Measurements from ENCODE around the gene MRPL27.
"Not testable (repeated sequence)": the region's sequence is repeated elsewhere in the genome, so short reads cannot be mapped to it uniquely, and the experiment has no call there.

Gene MRPL27

GRCh38 chr17:50412188-50412732, 39.3 kb upstream of the MRPL27 start:
- TF ChIP-seq, protein P1, sequence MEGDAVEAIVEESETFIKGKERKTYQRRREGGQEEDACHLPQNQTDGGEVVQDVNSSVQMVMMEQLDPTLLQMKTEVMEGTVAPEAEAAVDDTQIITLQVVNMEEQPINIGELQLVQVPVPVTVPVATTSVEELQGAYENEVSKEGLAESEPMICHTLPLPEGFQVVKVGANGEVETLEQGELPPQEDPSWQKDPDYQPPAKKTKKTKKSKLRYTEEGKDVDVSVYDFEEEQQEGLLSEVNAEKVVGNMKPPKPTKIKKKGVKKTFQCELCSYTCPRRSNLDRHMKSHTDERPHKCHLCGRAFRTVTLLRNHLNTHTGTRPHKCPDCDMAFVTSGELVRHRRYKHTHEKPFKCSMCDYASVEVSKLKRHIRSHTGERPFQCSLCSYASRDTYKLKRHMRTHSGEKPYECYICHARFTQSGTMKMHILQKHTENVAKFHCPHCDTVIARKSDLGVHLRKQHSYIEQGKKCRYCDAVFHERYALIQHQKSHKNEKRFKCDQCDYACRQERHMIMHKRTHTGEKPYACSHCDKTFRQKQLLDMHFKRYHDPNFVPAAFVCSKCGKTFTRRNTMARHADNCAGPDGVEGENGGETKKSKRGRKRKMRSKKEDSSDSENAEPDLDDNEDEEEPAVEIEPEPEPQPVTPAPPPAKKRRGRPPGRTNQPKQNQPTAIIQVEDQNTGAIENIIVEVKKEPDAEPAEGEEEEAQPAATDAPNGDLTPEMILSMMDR (IDR thresholded peaks at IDR 0.05; ENCODE audit: low read depth, low read length): no peak
- no peak for DNase-seq
- no peaks in the 10 kb centered on the region for H3K27me3 ChIP-seq (ENCODE audit: insufficient read depth, low read depth, severe bottlenecking)
- H3K9me3 ChIP-seq (ENCODE audit: severe bottlenecking): peaks cover 8% of the 10 kb centered on the region
- no peaks in the 10 kb centered on the region for H3K36me3 ChIP-seq
- H3K4me3 ChIP-seq (ENCODE audit: low read depth, low read length): no peak overlapping the region
- H3K27ac ChIP-seq: no peak overlapping the region

- DNase-seq: no peak
- Histone ChIP-seq H3K4me3 (ENCODE audit: low read depth, low read length) (no peak overlapping the region), H3K9me3 (ENCODE audit: severe bottlenecking) (peaks cover 8% of the 10 kb centered on the region), H3K36me3 (no peaks in the 10 kb centered on the region; the same call in 1 of the 2 replicates), H3K27ac (no peak overlapping the region), H3K27me3 (ENCODE audit: insufficient read depth, low read depth, severe bottlenecking) (no peaks in the 10 kb centered on the region)
- TF ChIP-seq, protein P1 (IDR thresholded peaks at IDR 0.05; ENCODE audit: low read depth, low read length): no peak
These were observed 34.9 kb upstream of the MRPL27 start for GRCh38 chr17:50407921-50408320.

- Histone ChIP-seq H3K27ac (no peak overlapping the region), H3K4me3 (ENCODE audit: low read depth, low read length) (no peak overlapping the region), H3K9me3 (ENCODE audit: severe bottlenecking) (no peaks in the 10 kb centered on the region), H3K27me3 (ENCODE audit: insufficient read depth, low read depth, severe bottlenecking) (no peaks in the 10 kb centered on the region), H3K36me3 (no peaks in the 10 kb centered on the region; the same call in 1 of the 2 replicates)
- DNase-seq: no peak
- TF ChIP-seq, protein P1 (IDR thresholded peaks at IDR 0.05; ENCODE audit: low read depth, low read length): no peak
These were observed 33.6 kb upstream of the MRPL27 start for GRCh38 chr17:50406578-50406977.

GRCh38 chr17:50405351-50405750, 32.4 kb upstream of the MRPL27 start:
- H3K4me3 ChIP-seq (ENCODE audit: low read depth, low read length); DNase-seq; H3K36me3 ChIP-seq; H3K9me3 ChIP-seq (ENCODE audit: severe bottlenecking); H3K27me3 ChIP-seq (ENCODE audit: insufficient read depth, low read depth, severe bottlenecking); H3K27ac ChIP-seq: not testable (repeated sequence)

DNA sequence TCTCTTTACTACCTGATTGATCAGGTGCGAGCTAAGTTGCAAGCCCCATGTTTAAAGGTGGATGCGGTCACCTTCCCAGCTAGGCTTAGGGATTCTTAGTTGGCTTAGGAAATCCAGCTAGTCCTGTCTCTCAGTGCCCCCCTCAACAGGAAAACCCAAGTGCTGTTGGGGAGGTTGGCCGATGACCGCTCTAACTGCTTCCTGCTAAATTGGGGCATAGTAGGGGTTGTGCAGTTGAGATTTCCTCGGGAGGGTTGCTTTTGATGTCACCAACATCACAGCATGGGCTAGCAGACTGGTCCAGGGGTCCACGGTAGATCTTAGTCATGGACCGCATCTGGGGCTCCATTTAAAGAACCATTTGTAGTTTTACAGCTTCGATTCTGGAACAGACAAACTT, 26.6 kb upstream of the MRPL27 start:
- H3K36me3 ChIP-seq: peaks cover 13% of the 10 kb centered on the region

DNA sequence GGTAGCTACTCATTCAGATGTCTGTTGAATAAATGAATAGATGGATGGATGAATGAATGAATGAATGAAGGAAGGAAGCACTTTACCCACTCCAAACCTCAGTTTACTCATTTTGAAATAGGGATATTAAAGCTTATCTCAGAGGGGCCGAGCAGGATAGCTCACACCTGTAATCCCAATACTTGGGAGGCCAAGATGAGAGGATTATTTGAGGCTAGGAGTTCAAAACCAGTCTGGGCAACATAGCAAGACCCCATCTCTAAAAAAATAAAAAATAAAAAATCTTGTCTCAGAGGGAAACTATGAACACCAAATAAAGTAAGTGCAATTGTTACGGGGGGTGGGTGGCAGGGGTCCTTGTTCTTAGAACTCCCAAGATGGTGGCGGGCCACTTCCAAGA, 25.7 kb upstream of the MRPL27 start:
- DNase-seq; H3K9me3 ChIP-seq (ENCODE audit: severe bottlenecking); H3K4me3 ChIP-seq (ENCODE audit: low read depth, low read length); H3K27me3 ChIP-seq (ENCODE audit: insufficient read depth, low read depth, severe bottlenecking); H3K27ac ChIP-seq: not testable (repeated sequence)
- H3K36me3 ChIP-seq: peaks cover 22% of the 10 kb centered on the region

More for the DNA sequence above, 26.6 kb upstream of the MRPL27 start:
- not testable (repeated sequence) for DNase-seq; H3K27ac ChIP-seq; H3K9me3 ChIP-seq (ENCODE audit: severe bottlenecking); H3K4me3 ChIP-seq (ENCODE audit: low read depth, low read length); H3K27me3 ChIP-seq (ENCODE audit: insufficient read depth, low read depth, severe bottlenecking)

DNA sequence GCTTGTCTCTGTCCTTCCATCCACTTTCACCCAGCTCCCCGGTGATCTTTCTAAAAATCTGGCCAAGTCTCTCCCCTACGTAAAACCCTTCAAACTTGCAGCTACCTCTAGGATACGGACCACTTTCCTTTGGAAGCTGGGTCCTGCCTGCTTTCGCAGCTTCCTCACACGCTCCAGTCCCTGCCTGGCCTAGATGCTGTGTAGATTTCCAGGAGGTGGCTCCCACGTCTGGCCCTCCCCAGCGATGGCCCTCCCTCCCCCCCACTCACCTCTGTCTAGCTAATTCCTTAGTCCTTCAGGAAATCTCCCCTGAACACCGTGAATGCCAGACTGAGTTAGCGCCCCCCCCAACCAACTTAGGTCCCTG, 24.9 kb upstream of the MRPL27 start:
- Histone ChIP-seq H3K4me3 (ENCODE audit: low read depth, low read length) (peak overlapping the region; percentile 88), H3K36me3 (peaks cover 30% of the 10 kb centered on the region), H3K27ac (peak overlapping the region; percentile 79), H3K27me3 (ENCODE audit: insufficient read depth, low read depth, severe bottlenecking) (no peaks in the 10 kb centered on the region), H3K9me3 (ENCODE audit: severe bottlenecking) (no peaks in the 10 kb centered on the region)
- TF ChIP-seq, protein P1 (IDR thresholded peaks at IDR 0.05; ENCODE audit: low read depth, low read length): no peak
- DNase-seq: peak; percentile 38
